ENCODE measurements around the gene ANKH.

- TF ChIP-seq POLR2A (IDR thresholded peaks at IDR 0.05): no peak
- no peak for TF ChIP-seq CTCF (IDR thresholded peaks at IDR 0.05)
- TF ChIP-seq POLR2AphosphoS5 (IDR thresholded peaks at IDR 0.05; ENCODE audit: insufficient read depth in 1 of 2, low read depth in 1 of 2): no peak
These were observed 36.6 kb upstream of the ANKH start for GRCh38 chr5:14908172-14908571.
